ENCODE results near the gene HOXC9. TPM values are rescaled to one million over a fixed set of nuclear protein-coding genes. Genes with fewer than 3 reads are reported as not detected.

The HOXC9 gene
- polyA plus RNA-seq, 2 of the 4 experiments (the other 2 are of a cell fraction), result 5.2 to 6.6 TPM

DNA sequence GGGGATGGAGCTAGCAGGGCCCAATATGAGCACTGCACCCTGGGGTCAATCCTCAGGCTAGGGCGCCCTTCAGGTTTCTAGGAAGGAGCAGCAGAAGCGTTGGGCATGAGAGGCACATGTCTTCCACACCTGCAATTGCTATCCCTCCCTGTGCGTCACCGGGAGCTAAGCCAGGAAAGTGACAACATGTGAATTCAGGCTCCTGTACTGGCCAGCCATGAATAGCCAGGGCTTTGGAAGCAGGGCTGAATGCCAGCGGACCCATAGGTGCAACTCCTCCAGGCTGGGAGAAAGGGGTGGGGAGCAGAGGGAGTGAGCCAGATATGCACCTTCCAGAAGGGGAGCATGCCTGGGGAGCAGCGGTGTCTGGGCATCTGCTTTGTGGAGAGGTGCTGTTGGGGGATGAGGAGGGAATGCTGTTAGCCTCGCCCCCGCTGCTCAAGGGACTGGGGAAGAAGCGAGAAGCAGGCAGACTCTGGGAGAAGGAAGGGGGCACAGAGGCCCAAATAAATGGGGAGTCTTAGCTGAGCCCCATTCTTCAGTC is 39.0 kb downstream of the HOXC9 start:
- no peak overlapping the region for H3K27ac ChIP-seq
- ChIA-PET POLR2A (no interaction called here), CTCF (interaction anchor here (0.9 to 27.9 kb wide), 6 partner anchors 13 to 336 kb away, joined by 3 to 476 read pairs (median 3); partner anchors contain the start of gene SMUG1)
- H3K4me2 ChIP-seq, result no peak overlapping the region
- H3K4me1 ChIP-seq, result peaks cover 7% of the 10 kb centered on the region; the same call in 1 of the 3 replicates
- no peak for FAIRE-seq
- WGBS (ENCODE audit: missing lambda C conversion rate), result 92% methylated on average over 9 of the region's 9 CpGs
- no peaks in the 10 kb centered on the region for H3K9me3 ChIP-seq
- ATAC-seq, result no peak
- no peak overlapping the region for H3K4me3 ChIP-seq
- TF ChIP-seq, protein P1, sequence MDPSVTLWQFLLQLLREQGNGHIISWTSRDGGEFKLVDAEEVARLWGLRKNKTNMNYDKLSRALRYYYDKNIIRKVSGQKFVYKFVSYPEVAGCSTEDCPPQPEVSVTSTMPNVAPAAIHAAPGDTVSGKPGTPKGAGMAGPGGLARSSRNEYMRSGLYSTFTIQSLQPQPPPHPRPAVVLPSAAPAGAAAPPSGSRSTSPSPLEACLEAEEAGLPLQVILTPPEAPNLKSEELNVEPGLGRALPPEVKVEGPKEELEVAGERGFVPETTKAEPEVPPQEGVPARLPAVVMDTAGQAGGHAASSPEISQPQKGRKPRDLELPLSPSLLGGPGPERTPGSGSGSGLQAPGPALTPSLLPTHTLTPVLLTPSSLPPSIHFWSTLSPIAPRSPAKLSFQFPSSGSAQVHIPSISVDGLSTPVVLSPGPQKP (IDR thresholded peaks at IDR 0.05; ENCODE audit: low read depth, low read length), result no peak
- TF ChIP-seq, protein P2, sequence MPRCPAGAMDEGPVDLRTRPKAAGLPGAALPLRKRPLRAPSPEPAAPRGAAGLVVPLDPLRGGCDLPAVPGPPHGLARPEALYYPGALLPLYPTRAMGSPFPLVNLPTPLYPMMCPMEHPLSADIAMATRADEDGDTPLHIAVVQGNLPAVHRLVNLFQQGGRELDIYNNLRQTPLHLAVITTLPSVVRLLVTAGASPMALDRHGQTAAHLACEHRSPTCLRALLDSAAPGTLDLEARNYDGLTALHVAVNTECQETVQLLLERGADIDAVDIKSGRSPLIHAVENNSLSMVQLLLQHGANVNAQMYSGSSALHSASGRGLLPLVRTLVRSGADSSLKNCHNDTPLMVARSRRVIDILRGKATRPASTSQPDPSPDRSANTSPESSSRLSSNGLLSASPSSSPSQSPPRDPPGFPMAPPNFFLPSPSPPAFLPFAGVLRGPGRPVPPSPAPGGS (IDR thresholded peaks at IDR 0.05), result no peak
- no peak for DNase-seq (ENCODE audit: low read depth in 1 of 2, low spot score in 1 of 2)

- H3K4me2 ChIP-seq, result no peak overlapping the region
- no peak overlapping the region for H3K27ac ChIP-seq
- POLR2A ChIA-PET, result no interaction called here
- CTCF ChIA-PET, result interaction anchor here (1.1 to 27.9 kb wide), 6 partner anchors 11 to 176 kb away, joined by 3 to 476 read pairs (median 4); partner anchors contain the start of gene SMUG1
- TF ChIP-seq RFX5 (IDR thresholded peaks at IDR 0.05) (no peak), EHMT2 (IDR thresholded peaks at IDR 0.05; ENCODE audit: low read depth) (no peak), CEBPB (IDR thresholded peaks at IDR 0.05) (no peak), ESRRA (IDR thresholded peaks at IDR 0.05; ENCODE audit: borderline replicate concordance, low read length) (no peak), NPAS2 (CRISPR knock-in tag; IDR thresholded peaks at IDR 0.05; ENCODE audit: borderline replicate concordance) (no peak), POLR2A (IDR thresholded peaks at IDR 0.05; ENCODE audit: low read length) (no peak), KDM5A (IDR thresholded peaks at IDR 0.05) (no peak), BHLHE40 (IDR thresholded peaks at IDR 0.05; ENCODE audit: low read depth, low read length) (no peak), RARB (CRISPR knock-in tag; IDR thresholded peaks at IDR 0.05) (no peak), FOSB (CRISPR knock-in tag; IDR thresholded peaks at IDR 0.05) (no peak), KDM1A (IDR thresholded peaks at IDR 0.05; ENCODE audit: low read depth) (no peak), TFCP2L1 (CRISPR knock-in tag; IDR thresholded peaks at IDR 0.05) (no peak), ZFP36 (IDR thresholded peaks at IDR 0.05; ENCODE audit: borderline replicate concordance, partially characterized antibody) (no peak), CHD2 (IDR thresholded peaks at IDR 0.05; ENCODE audit: low read length, partially characterized antibody) (no peak)
- TF ChIP-seq, protein P3, sequence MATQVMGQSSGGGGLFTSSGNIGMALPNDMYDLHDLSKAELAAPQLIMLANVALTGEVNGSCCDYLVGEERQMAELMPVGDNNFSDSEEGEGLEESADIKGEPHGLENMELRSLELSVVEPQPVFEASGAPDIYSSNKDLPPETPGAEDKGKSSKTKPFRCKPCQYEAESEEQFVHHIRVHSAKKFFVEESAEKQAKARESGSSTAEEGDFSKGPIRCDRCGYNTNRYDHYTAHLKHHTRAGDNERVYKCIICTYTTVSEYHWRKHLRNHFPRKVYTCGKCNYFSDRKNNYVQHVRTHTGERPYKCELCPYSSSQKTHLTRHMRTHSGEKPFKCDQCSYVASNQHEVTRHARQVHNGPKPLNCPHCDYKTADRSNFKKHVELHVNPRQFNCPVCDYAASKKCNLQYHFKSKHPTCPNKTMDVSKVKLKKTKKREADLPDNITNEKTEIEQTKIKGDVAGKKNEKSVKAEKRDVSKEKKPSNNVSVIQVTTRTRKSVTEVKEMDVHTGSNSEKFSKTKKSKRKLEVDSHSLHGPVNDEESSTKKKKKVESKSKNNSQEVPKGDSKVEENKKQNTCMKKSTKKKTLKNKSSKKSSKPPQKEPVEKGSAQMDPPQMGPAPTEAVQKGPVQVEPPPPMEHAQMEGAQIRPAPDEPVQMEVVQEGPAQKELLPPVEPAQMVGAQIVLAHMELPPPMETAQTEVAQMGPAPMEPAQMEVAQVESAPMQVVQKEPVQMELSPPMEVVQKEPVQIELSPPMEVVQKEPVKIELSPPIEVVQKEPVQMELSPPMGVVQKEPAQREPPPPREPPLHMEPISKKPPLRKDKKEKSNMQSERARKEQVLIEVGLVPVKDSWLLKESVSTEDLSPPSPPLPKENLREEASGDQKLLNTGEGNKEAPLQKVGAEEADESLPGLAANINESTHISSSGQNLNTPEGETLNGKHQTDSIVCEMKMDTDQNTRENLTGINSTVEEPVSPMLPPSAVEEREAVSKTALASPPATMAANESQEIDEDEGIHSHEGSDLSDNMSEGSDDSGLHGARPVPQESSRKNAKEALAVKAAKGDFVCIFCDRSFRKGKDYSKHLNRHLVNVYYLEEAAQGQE (IDR thresholded peaks at IDR 0.05), result no peak
- TF ChIP-seq, protein P2 (IDR thresholded peaks at IDR 0.05), result no peak
- TF ChIP-seq, protein P1 (IDR thresholded peaks at IDR 0.05; ENCODE audit: low read depth, low read length), result no peak
- FAIRE-seq (no peak), ATAC-seq (no peak), DNase-seq (ENCODE audit: low read depth in 1 of 2, low spot score in 1 of 2) (no peak)
- H3K4me1 ChIP-seq, result peaks cover 7% of the 10 kb centered on the region; the same call in 1 of the 3 replicates
- H3K9me3 ChIP-seq, result no peaks in the 10 kb centered on the region
- 81% methylated on average over 16 of the region's 16 CpGs for WGBS (ENCODE audit: missing lambda C conversion rate)
- H3K4me3 ChIP-seq, result no peak overlapping the region
Observed at GRCh38 chr12:54039417-54040147, 39.6 kb downstream of the HOXC9 start.
